Hepatocyte (in vitro differentiated cells): Measurements from ENCODE around the gene HPGD. TPM values are rescaled to one million over a fixed set of nuclear protein-coding genes. Genes with fewer than 3 reads are reported as not detected.

Experiments used
- DNase-seq: peaks from one replicate; pipeline ENCODE4 v3.0.0-alpha.2; 2016; ENCODE audit warnings: low spot score
- H2AFZ ChIP-seq: fragments of 200-600 bp; sonication (generic); 2 replicates; pipeline ENCODE4 v1.6.0; 2016; ENCODE audit warnings: antibody characterized with exemption, mild to moderate bottlenecking
- H3K27ac ChIP-seq: fragments of 200-600 bp; sonication (generic); 2 replicates; pipeline ENCODE4 v1.5.1; 2016; ENCODE audit warnings: mild to moderate bottlenecking
- H3K27me3 ChIP-seq: fragments of 200-600 bp; sonication (generic); 2 replicates; pipeline ENCODE4 v1.6.1; 2016
- H3K36me3 ChIP-seq: fragments of 200-600 bp; sonication (generic); replicated peaks from 2 replicates; pipeline ENCODE4 v1.5.1; 2016; ENCODE audit warnings: low read depth; ENCODE audit not compliant: insufficient read depth
- H3K4me1 ChIP-seq: fragments of 200-600 bp; sonication (generic); 2 replicates; pipeline ENCODE4 v1.5.1; 2016; ENCODE audit warnings: mild to moderate bottlenecking, moderate library complexity; ENCODE audit not compliant: insufficient read depth
- H3K4me2 ChIP-seq: fragments of 200-600 bp; sonication (generic); 2 replicates; pipeline ENCODE4 v1.6.0; 2016
- H3K4me3 ChIP-seq: fragments of 200-600 bp; sonication (generic); 2 replicates; pipeline ENCODE4 v1.5.1; 2016; ENCODE audit warnings: mild to moderate bottlenecking
- H3K79me2 ChIP-seq: fragments of 200-600 bp; sonication (generic); 2 replicates; pipeline ENCODE4 v1.6.0; 2017; ENCODE audit warnings: mild to moderate bottlenecking
- H3K9me2 ChIP-seq: fragments of 200-600 bp; sonication (generic); replicated peaks from 2 replicates; pipeline ENCODE4 v1.6.0; 2017; ENCODE audit warnings: mild to moderate bottlenecking; ENCODE audit not compliant: insufficient read depth
- H3K9me3 ChIP-seq: fragments of 200-600 bp; sonication (generic); 2 replicates; pipeline ENCODE4 v1.5.1; 2016; ENCODE audit warnings: low read depth, mild to moderate bottlenecking
- H4K20me1 ChIP-seq: fragments of 200-600 bp; sonication (generic); 2 replicates; pipeline ENCODE4 v1.6.0; 2016; ENCODE audit warnings: mild to moderate bottlenecking; ENCODE audit not compliant: insufficient read depth, poor library complexity, severe bottlenecking
- EZH2 ChIP-seq: fragments of 200-600 bp; sonication (generic); IDR thresholded peaks from 2 replicates; pipeline ENCODE4 v1.6.1; 2016; ENCODE audit warnings: antibody characterized with exemption, mild to moderate bottlenecking, borderline replicate concordance
- EZH2phosphoT487 ChIP-seq: fragments of 200-600 bp; sonication (generic); IDR thresholded peaks from one replicate; pipeline ENCODE4 v1.6.1; 2018; ENCODE audit warnings: antibody characterized with exemption, mild to moderate bottlenecking, low read depth, moderate library complexity; ENCODE audit not compliant: unreplicated experiment, severe bottlenecking
- WGBS: methylation state at CpG from one replicate; pipeline ENCODE4 v1.1.6; 2016; ENCODE audit warnings: low lambda C conversion rate; ENCODE audit errors: missing lambda C conversion rate; 5-methylcytosine and 5-hydroxymethylcytosine counted together
- polyA plus RNA-seq: library from polyadenylated mRNA; unstranded; fragments of >200 nt; fragmentation: Nextera tagmentation; extraction: Ambion mirVana; gene quantifications from 2 replicates; pipeline ENCODE4 v1.2.1, GENCODE V29; 2016
- total RNA-seq: library from RNA; depleted of rRNA; stranded (reverse); fragments of >200 nt; gene quantifications from 2 replicates; pipeline ENCODE4 v1.2.3, GENCODE V29; 2014
- TF ChIP-seq, protein P1 (sequence below): fragments of 200-600 bp; sonication (generic); IDR thresholded peaks from 2 replicates; pipeline ENCODE4 v1.5.1; 2016; ENCODE audit warnings: antibody characterized with exemption, mild to moderate bottlenecking; ENCODE audit not compliant: poor library complexity

Gene HPGD
- total and polyA plus RNA-seq, 2 experiments from 2014 or later, result 76.9 to 129 TPM

DNA sequence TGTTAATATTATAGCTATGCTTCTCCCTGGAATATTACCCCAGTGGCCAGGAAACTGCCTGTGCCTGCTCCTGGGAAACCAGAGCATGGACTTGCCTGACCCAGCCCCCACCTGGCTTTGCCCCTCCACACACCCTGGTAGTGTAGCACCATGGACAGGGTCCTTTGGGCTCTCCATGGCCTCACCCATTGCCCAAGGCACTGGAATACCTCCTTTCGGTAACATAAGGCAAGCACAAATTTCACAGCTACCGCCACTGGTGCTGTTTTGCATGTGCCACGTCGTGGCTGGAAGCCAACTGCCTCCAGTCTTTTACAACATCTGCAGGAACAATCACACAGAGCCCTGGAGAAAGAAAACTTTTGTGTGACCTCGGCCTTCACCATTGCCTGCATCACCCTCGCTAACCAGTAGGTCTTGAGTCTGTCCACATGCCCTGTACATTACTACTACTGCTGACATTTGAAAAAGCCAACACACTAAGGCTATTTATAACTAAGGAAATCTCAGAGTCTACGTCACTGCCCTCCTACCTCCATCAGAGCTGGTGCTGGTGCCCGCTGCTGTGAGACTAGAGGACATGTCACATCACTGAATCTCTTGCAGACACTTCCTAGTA is 47.7 kb downstream of the HPGD start:
- Histone ChIP-seq H3K27me3 (no peaks in the 10 kb centered on the region), H4K20me1 (no peaks in the 10 kb centered on the region), H3K4me3 (no peak overlapping the region), H3K27ac (no peak overlapping the region), H3K9me2 (no peaks in the 10 kb centered on the region), H3K4me1 (no peaks in the 10 kb centered on the region), H2AFZ (no peak overlapping the region), H3K79me2 (no peaks in the 10 kb centered on the region), H3K4me2 (no peak overlapping the region), H3K36me3 (no peaks in the 10 kb centered on the region), H3K9me3 (no peaks in the 10 kb centered on the region)
- TF ChIP-seq EZH2phosphoT487 (no peak), EZH2 (no peak)
- TF ChIP-seq, protein P1, sequence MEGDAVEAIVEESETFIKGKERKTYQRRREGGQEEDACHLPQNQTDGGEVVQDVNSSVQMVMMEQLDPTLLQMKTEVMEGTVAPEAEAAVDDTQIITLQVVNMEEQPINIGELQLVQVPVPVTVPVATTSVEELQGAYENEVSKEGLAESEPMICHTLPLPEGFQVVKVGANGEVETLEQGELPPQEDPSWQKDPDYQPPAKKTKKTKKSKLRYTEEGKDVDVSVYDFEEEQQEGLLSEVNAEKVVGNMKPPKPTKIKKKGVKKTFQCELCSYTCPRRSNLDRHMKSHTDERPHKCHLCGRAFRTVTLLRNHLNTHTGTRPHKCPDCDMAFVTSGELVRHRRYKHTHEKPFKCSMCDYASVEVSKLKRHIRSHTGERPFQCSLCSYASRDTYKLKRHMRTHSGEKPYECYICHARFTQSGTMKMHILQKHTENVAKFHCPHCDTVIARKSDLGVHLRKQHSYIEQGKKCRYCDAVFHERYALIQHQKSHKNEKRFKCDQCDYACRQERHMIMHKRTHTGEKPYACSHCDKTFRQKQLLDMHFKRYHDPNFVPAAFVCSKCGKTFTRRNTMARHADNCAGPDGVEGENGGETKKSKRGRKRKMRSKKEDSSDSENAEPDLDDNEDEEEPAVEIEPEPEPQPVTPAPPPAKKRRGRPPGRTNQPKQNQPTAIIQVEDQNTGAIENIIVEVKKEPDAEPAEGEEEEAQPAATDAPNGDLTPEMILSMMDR, result no peak
- WGBS, result 77% methylated on average over 8 of the region's 8 CpGs
- no peak for DNase-seq

DNA sequence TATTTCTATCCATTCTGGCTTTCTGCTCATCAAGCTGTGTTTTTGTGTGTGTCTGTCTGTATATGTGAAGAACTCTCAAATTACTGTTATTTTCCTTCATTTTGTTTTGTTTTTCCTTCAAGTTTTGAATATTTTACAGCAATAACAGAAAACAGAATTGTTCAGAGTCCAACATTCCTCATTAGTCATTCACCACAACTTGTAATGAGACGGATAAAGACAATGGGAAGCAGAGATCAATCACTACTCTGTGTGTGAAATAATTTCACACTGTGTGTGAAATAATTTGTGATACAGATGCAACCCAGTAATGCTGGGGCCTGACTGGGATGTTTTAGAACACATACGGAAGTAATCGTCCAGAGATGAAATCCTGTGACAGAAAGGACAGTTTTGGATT is 55.2 kb downstream of the HPGD start:
- H3K9me2 ChIP-seq, result no peaks in the 10 kb centered on the region
- no peaks in the 10 kb centered on the region for H3K9me3 ChIP-seq
- H3K4me2 ChIP-seq, result no peak overlapping the region
- H4K20me1 ChIP-seq, result no peaks in the 10 kb centered on the region
- peaks cover 5% of the 10 kb centered on the region for H3K4me1 ChIP-seq
- DNase-seq, result no peak
- H3K36me3 ChIP-seq, result no peaks in the 10 kb centered on the region
- TF ChIP-seq EZH2phosphoT487, result no peak
- TF ChIP-seq, protein P1, result no peak
- no peak for TF ChIP-seq EZH2
- no peak overlapping the region for H3K4me3 ChIP-seq
- no peak overlapping the region for H2AFZ ChIP-seq
- WGBS, result 82% methylated on average over 3 of the region's 3 CpGs
- H3K27ac ChIP-seq, result no peak overlapping the region
- no peaks in the 10 kb centered on the region for H3K79me2 ChIP-seq
- no peaks in the 10 kb centered on the region for H3K27me3 ChIP-seq

DNA sequence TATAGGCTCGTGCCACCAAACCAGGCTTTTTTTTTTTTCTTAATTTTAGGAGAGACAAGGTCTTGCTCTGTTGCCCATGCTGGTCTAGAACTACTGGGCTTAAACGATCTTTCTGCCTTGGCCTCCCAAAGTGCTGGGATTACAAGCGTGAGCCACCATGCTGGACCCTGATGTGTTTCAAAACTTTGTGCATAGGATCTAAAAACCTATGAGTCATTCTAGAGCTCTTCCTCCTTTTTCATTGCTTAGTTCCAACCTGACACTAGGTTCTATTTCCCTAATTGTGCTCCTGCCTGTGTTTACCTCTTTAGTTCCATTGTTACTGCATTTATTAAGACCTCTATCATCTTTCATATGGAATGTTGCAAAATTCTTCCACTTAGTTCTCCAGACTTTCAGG is 57.3 kb downstream of the HPGD start:
- WGBS, result 97% methylated on average over 3 of the region's 3 CpGs
- Histone ChIP-seq H3K9me3 (no peaks in the 10 kb centered on the region), H3K4me2 (no peak overlapping the region), H3K27ac (no peak overlapping the region), H4K20me1 (no peaks in the 10 kb centered on the region), H3K4me1 (peaks cover 10% of the 10 kb centered on the region), H3K9me2 (no peaks in the 10 kb centered on the region), H3K27me3 (no peaks in the 10 kb centered on the region), H2AFZ (no peak overlapping the region), H3K79me2 (no peaks in the 10 kb centered on the region), H3K36me3 (no peaks in the 10 kb centered on the region), H3K4me3 (no peak overlapping the region)
- no peak for DNase-seq
- TF ChIP-seq, protein P1, result no peak
- TF ChIP-seq EZH2, result no peak
- TF ChIP-seq EZH2phosphoT487, result no peak
